ENCODE measurements around the gene ANKRD33.

Gene ANKRD33

GRCh38 chr12:51921017-51921725 lies 33.3 kb downstream of the ANKRD33 start:
- no peak for FAIRE-seq

GRCh38 chr12:51922146-51922545 lies 34.2 kb downstream of the ANKRD33 start:
- FAIRE-seq: no peak

GRCh38 chr12:51922762-51923505 lies 35.0 kb downstream of the ANKRD33 start:
- no peak for FAIRE-seq

GRCh38 chr12:51923506-51924365 lies 35.8 kb downstream of the ANKRD33 start:
- FAIRE-seq: no peak

GRCh38 chr12:51924551-51925319 lies 36.8 kb downstream of the ANKRD33 start:
- FAIRE-seq: no peak

- FAIRE-seq: no peak
These were observed 37.6 kb downstream of the ANKRD33 start for GRCh38 chr12:51925346-51926063.

- no peak for FAIRE-seq
These were observed 38.2 kb downstream of the ANKRD33 start for GRCh38 chr12:51926064-51926632.

GRCh38 chr12:51926718-51927117 lies 38.8 kb downstream of the ANKRD33 start:
- FAIRE-seq: no peak

- FAIRE-seq: no peak
These were observed 44.5 kb downstream of the ANKRD33 start for GRCh38 chr12:51932218-51933076.

- FAIRE-seq: no peak
These were observed 46.2 kb downstream of the ANKRD33 start for GRCh38 chr12:51934080-51934479.

- FAIRE-seq: no peak
These were observed 50.0 kb downstream of the ANKRD33 start for GRCh38 chr12:51937926-51938325.

- no peak for FAIRE-seq
These were observed 50.8 kb downstream of the ANKRD33 start for GRCh38 chr12:51938726-51939125.

GRCh38 chr12:51941011-51941581 lies 53.2 kb downstream of the ANKRD33 start:
- FAIRE-seq: no peak
